GM18526 (cell line): ENCODE measurements around the gene LRATD1.

Experiments
- POLR2A ChIP-seq: IDR thresholded peaks from 3 replicates; pipeline ENCODE4 v1.6.1; 2011; ENCODE audit not compliant: insufficient read length; ENCODE audit errors: extremely low read depth

The LRATD1 gene

DNA sequence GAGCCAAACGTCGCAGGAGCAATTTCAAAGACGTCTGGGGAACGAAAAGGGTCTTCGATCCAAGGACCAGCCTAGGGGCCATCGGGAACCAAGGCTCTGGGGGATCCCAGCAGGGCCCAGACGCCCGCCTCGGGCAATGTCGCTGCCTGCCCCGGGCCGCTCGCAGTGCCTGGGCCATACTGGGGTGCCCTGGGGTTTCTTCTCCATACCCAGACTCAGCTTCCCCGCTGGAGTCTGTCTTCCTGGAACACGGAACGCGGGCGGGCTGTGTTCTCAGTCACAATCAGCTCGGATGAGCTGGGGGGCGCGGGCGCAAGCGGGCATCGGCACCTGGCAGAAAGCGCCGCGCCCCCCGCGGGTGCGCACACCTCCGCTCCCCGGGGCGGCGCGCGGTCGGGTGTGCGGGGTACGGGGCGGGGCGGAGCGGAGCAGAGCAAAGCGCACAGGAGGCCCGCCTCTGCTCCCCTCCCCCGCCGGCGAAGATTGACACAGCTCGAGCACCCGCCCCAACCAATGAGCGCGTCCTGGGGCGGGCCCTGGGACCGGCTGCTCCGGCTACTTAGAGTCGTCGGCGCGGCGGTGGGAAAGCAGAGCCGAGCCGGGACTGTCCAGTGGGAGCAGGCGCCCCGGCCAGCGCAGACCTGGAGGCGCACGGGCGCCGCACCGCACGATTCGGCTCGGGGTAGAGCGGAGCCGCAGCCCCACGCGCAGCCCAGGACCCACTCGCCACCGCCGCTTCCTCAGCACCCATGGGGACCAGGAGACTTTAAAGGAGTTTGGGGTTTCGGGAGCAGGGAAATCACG lies at the start of gene LRATD1:
Gene LRATD1, plus strand, starts transcription at position 585 of the 804 bp plus-strand sequence. CDS start 1,263 bp downstream, outside the sequence.
- no peak for TF ChIP-seq POLR2A

DNA sequence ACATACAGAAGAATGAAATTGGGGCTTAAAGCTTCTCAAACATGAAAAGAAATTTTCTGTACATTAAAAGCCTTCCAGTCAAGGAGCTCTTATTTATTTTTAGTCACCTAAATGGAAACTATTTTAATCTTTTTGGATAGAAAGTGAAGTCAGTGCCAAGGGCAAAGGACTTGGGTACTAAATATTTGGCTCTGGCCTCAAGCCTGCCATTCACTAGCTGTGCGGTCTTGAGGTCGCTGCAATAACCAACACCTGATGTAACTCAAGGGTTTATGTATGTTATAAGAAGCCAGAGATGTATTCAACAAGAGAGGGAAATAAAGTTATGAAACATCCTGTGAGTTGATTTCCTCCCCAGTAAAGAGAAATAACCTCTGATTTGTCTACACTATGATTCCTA lies 49.5 kb upstream of the LRATD1 start:
- no peak for TF ChIP-seq POLR2A

GRCh38 chr2:14583802-14584201 lies 48.7 kb upstream of the LRATD1 start:
- TF ChIP-seq POLR2A = no peak

DNA sequence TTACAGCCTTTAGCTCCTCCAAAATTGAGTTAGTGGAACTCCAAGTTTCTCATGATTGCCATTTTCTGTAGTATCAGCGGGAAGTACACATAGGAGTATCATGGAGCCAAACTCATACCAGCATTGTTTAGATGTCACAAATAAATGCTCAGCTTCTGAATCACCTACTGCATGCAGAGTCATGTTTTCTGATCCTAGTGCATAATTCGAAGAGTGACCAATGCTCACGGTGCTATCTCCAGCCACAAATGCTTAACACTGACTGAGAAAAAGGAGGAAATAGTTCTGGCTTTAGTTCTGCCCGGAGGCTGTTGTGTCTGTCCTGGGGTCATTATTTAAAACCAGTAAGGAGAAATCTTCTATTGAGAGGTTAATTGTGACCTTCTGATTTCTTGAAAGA lies 45.4 kb upstream of the LRATD1 start:
- no peak for TF ChIP-seq POLR2A

- no peak for TF ChIP-seq POLR2A
Observed at GRCh38 chr2:14601156-14601770, 31.3 kb upstream of the LRATD1 start.

DNA sequence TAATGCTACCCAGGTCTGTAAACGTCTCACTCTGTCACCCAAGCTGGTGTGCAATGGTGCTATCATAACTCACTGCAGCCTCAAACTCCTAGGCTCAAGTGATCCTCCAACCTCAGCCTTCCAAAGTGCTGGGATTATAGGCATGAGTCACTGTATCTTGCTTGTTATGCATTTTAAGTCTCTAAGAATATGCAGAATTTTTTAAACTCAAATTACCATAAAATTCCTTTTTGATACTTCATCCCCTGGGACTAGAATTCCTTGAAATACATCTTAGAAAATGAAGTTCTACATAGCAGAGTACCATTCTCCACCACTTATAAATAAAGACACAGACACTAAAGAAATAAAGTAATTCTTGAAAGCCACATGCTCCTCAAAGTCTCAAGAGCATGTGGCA lies 30.2 kb upstream of the LRATD1 start:
- TF ChIP-seq POLR2A = no peak

GRCh38 chr2:14603676-14604075 lies 28.8 kb upstream of the LRATD1 start:
- TF ChIP-seq POLR2A = no peak

GRCh38 chr2:14608245-14608644 lies 24.3 kb upstream of the LRATD1 start:
- no peak for TF ChIP-seq POLR2A

DNA sequence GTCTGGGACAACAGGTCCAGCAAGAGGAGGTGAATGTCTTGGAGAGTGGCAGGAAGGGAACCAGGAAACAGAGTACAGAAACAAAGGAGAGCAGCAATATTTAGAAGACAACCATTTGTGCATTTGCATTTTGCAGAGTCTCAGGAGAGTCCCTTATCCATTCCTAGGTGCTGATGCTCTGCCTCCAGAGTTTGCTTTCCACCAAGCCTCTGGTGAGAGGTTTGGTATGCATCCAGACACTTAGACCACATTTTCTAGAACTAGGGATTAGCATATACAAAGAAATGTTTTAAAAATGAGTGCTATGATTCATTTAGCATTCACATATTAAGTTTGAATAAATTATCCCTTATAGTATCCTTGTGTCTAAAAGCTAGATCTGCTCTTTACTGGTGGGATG lies 18.5 kb upstream of the LRATD1 start:
- no peak for TF ChIP-seq POLR2A

- no peak for TF ChIP-seq POLR2A
Observed at GRCh38 chr2:14615121-14615520, 17.4 kb upstream of the LRATD1 start.

DNA sequence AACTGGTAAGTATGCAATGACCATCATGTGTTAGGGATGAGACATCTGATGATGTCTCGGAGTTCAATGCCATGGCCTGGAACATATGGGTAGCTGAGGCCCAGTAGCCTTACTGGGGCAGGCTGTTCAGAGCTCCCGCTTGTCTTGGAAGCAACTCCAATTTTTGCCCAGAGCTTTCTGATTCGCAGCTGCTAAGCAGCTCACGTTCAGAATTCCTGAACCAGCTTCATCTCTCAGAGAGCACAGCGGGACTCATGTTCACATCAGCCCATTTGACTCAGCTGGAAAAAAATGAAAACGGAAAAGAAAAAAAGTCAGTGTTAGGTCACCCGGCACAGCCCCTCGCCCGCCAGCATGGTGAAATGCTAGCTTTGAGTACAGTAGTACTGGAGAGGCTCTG lies 16.8 kb upstream of the LRATD1 start:
- no peak for TF ChIP-seq POLR2A

DNA sequence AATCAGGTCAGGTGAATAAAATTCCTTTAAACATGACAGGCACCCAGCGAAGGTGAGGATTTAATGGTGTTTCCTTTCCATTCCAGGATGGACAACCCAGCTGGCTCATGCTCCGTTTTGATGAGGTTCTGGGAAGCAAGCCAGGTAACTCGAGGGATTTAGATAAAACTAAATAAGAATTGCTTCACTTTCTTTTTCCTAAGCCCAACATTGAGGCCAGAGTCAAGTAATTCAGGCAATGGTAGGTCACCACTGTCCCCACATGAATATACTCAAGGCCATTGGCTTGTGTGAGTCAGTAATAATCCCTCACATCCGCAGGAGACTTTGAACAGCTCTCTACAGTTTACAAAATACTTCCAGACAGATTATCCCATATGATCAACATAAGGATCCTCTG lies 16.2 kb upstream of the LRATD1 start:
- TF ChIP-seq POLR2A = no peak

DNA sequence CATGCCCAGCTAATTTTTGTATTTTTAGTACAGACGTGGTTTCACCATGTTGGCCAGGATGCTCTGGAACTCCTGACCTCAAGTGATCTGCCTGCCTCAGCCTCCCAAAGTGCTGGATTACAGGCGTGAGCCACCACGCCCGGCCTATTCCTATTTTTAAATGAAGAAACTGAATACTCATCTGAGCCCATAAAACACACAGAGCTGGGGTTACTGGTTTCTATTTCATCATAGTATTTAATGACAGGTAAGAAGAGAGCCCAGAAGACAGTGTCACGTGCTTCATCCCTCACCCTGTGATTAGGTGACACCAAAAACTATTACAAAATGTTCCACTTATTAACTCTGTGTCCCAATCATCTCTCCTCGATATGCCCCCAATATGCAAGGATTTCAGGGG lies 15.6 kb upstream of the LRATD1 start:
- TF ChIP-seq POLR2A = no peak

GRCh38 chr2:14619441-14619840 lies 13.1 kb upstream of the LRATD1 start:
- no peak for TF ChIP-seq POLR2A

- no peak for TF ChIP-seq POLR2A
Observed at GRCh38 chr2:14621114-14621513, 11.4 kb upstream of the LRATD1 start.

DNA sequence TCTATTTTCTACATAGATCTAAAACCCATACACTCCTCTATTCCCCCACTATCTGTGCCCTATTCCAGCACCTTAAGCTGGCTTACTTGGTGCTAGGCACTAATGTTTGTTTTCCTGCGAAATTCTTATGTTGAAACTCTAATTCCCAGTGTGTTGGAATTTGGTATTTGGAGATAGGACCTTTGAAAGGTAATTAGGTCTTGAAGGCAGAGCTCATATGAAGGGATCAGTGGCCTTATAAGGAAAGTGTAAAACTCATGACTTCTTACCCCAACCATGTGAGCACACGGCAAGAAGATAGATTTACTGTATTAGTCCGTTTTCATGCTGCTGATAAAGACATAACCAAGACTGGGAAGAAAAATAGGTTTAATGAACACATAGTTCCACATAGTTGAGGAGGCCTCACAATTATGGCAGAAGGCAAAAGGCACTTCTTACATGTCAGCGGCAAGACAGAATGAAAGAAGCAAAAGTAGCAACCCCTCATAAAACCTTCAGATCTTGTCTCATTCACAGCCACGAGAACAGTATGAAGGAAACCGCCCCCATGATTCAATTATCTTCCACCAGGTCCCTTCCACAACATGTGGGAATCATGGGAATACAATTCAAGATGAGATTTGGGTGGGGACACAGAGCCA lies 10.5 kb upstream of the LRATD1 start:
- no peak for TF ChIP-seq POLR2A

DNA sequence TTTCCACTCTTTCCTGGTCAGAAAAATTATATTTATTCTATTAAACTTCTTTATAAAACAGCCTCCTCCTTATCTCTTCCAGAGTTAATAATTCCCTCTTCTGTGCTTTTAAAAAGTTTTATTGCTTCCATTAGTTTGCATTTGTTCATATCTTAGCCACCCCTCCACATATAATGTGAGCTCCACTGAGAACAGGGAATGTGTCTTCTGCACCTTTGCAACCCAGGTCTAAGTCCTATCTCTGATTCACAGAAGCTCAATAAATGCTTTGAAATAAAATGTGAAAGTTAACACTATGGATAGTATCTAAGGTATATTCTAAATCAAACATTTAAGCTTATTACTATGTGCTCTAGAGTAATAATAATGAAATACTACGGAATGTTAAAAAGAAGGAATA lies 9.3 kb upstream of the LRATD1 start:
- TF ChIP-seq POLR2A = no peak

GRCh38 chr2:14626873-14627272 lies 5.6 kb upstream of the LRATD1 start:
- TF ChIP-seq POLR2A = no peak
